Endometrial microvascular endothelial cells (primary cell): Measurements from ENCODE around the gene RIC8B. TPM values are rescaled to one million over a fixed set of nuclear protein-coding genes. Genes with fewer than 3 reads are reported as not detected.

Source experiments
- in situ Hi-C: cut with HindIII; loops from 2 replicates; pipeline ENCODE4 v1.10.0; 2017; ENCODE audit warnings: low sequenced_read_pairs, low pct_unique_long_range_greater_than_20kb; ENCODE audit errors: inconsistent ontology term
- total RNA-seq: library from RNA; depleted of rRNA; stranded (reverse); fragments of >200 nt; gene quantifications from one replicate; pipeline ENCODE4 v1.2.3, GENCODE V29; 2015; ENCODE audit errors: inconsistent ontology term

Gene RIC8B
- total RNA-seq, 1 donor from 2014 or later, result 8.4 TPM

- in situ Hi-C loops, result no loop called here
These were observed 117.6 kb downstream of the RIC8B start for GRCh38 chr12:106892075-106892474.

- in situ Hi-C loops, result no loop called here
These were observed 119.0 kb downstream of the RIC8B start for GRCh38 chr12:106893451-106893850.

- in situ Hi-C loops, result no loop called here
These were observed 120.3 kb downstream of the RIC8B start for GRCh38 chr12:106894774-106895173.

- in situ Hi-C loops, result no loop called here
These were observed 122.1 kb downstream of the RIC8B start for GRCh38 chr12:106896603-106897002.

- in situ Hi-C loops, result no loop called here
These were observed 122.6 kb downstream of the RIC8B start for GRCh38 chr12:106897082-106897481.

DNA sequence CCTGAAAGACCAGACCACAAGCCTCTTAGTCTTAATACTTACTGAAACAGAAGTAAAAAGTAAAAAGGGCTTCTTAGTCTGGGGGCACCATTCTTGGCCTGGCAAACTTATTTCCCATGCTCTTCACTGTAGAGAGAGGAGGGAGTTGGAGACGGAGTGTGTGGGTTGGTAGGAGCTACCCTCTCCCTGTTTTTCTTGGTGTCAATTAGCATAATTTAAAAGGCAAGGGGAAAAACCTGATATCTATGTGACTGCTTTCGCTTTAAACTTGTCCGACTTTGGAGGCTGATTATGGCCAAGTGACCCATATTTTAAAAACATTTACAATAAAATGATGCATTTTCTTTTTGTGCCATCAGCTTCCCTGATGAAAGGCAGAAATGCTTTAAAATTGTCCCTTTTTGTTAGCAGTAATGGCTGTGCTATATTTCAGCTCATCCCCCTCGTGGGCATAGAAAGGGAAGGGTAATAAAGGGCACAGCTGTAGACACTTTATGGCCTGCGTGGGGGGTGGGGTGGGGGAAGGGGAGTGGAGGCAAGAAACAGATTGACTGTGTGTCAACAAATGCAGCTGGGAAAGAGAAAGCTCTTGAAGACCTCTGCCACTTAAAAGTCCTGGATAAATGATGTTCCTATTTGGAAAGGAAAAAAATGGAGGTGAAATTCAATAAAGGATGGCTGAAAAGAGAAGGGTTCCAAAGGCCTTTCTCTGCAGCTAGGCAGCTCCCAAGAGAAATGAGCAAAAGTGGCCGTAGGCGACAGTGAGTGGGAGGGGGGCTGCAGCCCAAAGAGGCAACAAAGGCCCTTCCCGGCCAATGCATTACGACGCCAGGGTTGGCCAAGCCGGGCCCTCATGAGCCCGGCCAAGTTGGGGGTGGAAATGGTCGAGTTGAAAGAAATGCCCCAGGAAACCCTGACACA is 123.8 kb downstream of the RIC8B start:
- in situ Hi-C loops, result no loop called here

DNA sequence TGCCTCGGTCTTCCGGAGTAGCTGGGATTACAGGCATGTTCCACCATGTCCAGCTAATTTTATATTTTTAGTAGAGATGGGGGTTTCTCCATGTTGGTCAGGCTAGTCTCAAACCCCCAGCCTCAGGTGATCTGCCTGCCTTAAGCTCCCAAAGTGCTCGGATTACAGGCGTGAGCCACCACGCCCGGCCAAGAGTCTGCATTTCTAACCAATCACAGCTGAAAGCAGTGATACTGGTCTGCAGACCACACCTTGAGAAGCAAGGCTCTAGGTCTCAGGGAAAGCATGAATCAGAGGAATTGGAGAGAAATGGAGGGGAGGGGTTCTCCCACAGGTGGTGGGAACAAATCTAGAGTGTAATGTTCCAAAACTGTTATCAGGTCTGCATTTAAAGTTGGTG is 126.1 kb downstream of the RIC8B start:
- in situ Hi-C loops, result loop anchor here (25.0 kb wide), 1 partner anchor 513 kb away; no protein-coding TSS in a partner anchor

GRCh38 chr12:106901276-106901675 is 126.8 kb downstream of the RIC8B start:
- in situ Hi-C loops, result loop anchor here (25.0 kb wide), 1 partner anchor 514 kb away; no protein-coding TSS in a partner anchor

GRCh38 chr12:106902053-106902452 is 127.6 kb downstream of the RIC8B start:
- in situ Hi-C loops, result loop anchor here (25.0 kb wide), 1 partner anchor 515 kb away; no protein-coding TSS in a partner anchor

- in situ Hi-C loops, result loop anchor here (25.0 kb wide), 1 partner anchor 516 kb away; no protein-coding TSS in a partner anchor
These were observed 128.9 kb downstream of the RIC8B start for GRCh38 chr12:106903241-106903945.

- in situ Hi-C loops, result loop anchor here (25.0 kb wide), 1 partner anchor 519 kb away; no protein-coding TSS in a partner anchor
These were observed 132.2 kb downstream of the RIC8B start for GRCh38 chr12:106906715-106907114.

- in situ Hi-C loops, result loop anchor here (25.0 kb wide), 1 partner anchor 520 kb away; no protein-coding TSS in a partner anchor
These were observed 132.9 kb downstream of the RIC8B start for GRCh38 chr12:106907411-106907810.

- in situ Hi-C loops, result loop anchor here (25.0 kb wide), 1 partner anchor 521 kb away; no protein-coding TSS in a partner anchor
These were observed 133.4 kb downstream of the RIC8B start for GRCh38 chr12:106907846-106908245.

- in situ Hi-C loops, result loop anchor here (25.0 kb wide), 1 partner anchor 521 kb away; no protein-coding TSS in a partner anchor
These were observed 134.1 kb downstream of the RIC8B start for GRCh38 chr12:106908561-106908960.

DNA sequence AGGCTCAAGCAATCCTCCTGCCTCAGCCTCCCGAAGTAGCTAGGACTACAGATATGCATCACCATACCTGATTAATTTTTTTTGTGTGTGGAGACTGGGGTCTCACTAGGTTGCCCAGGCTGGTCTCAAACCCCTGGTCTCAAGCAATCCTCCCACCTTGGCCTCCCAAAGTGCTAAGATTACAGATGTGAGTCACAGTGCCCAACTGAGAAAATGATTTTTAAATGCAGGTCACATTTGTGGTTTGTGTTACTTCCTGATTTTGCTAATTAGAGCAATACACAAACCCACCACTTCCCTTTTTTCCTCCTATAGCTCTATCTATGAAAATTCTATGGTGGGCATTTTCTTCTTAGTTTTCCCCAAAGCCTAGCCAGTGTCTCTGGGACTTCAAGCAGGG is 135.7 kb downstream of the RIC8B start:
- in situ Hi-C loops, result loop anchor here (25.0 kb wide), 1 partner anchor 523 kb away; no protein-coding TSS in a partner anchor

- in situ Hi-C loops, result loop anchor here (25.0 kb wide), 1 partner anchor 524 kb away; no protein-coding TSS in a partner anchor
These were observed 137.1 kb downstream of the RIC8B start for GRCh38 chr12:106911581-106911980.

DNA sequence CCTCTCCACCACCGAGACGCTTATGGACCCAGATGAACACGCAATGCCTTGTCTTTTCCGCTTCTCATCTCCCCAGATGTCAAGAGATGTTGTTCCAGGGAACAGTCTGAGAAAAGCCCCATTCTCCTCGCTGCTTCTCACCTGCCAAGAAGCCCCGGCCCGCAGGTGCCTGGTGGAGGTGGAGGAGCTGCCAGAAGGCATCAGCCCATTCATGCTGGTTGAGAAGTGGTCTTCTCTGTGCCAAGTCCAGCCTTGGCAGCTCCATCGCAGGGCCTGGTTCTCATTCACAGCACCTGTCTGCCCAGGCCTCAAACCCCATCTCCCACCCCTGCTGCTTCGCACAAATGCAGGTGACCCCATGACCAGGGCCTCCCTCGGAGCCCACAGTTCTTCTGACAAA is 139.0 kb downstream of the RIC8B start:
- in situ Hi-C loops, result loop anchor here (25.0 kb wide), 1 partner anchor 526 kb away; no protein-coding TSS in a partner anchor

GRCh38 chr12:106914796-106915634 is 140.5 kb downstream of the RIC8B start:
- in situ Hi-C loops, result loop anchor here (25.0 kb wide), 1 partner anchor 528 kb away; no protein-coding TSS in a partner anchor
